Activated gamma-delta T cell treated with anti-CD3 and anti-CD28 coated beads, Interleukin-2, amount 50 U/mL, for 16 hours (primary cell): ENCODE results near the gene KIF13A.
"Not testable (repeated sequence)": the region's sequence is repeated elsewhere in the genome, so short reads cannot be mapped to it uniquely, and the experiment has no call there.

Experiments used
- DNase-seq: peaks from one replicate; pipeline ENCODE4 v3.0.0-alpha.2; 2020; ENCODE audit warnings: low read depth

The KIF13A gene

DNA sequence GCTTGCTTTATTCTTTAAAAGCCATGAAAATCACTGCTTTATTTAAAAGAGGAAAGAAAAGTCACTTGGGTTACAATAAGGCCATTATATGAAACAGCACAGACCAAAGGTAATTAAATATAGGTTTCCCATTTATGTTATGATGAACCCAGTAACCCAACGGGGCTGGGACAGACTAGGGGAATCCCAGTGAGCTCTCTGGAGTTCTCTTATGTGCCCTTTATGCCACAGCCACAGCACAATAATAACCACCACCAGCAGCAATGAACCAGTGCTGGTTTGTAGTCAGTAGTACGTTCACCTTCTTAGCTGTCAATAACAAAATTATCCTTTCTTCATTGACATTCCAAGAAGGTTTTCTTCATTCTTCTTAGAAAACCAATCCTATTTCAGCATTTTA, 87.4 kb downstream of the KIF13A start:
- DNase-seq, result no peak

DNA sequence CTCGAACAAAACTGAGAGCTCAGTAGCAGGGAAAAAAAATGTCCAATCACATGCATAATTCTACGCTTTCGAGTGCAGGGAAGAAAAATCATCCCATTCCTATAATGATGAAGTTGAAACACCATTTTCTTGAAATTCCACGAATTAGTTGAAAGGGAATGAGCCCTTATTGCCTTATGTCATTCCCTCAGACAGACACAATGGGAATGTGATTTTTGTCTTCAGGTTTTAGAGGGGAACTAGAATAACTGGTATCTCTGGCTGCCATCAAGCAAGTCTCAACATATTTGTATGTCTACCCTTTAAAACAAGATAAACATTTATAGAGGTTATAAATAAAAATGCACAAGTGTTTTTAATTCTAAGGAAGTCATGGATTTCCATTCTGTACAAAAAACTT, 87.9 kb downstream of the KIF13A start:
- no peak for DNase-seq

DNA sequence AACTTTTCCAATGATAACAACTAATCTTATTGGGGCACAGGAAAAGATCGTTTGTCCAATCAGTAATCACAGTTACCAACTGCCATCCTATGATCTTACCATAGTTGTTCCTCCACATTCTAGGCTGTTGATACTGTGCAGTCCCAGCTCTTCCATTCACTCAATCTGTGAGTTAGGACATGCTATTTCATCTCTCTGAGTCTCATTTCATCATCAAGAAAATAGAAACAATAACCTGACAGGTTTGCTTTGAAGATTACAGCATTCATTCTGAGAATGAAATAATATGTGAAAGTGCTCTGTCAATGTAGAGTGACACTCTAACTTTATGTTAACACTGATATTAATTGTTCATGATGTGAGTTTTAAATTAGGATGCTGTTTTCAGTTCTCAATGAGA, 89.8 kb downstream of the KIF13A start:
- DNase-seq, result no peak

DNA sequence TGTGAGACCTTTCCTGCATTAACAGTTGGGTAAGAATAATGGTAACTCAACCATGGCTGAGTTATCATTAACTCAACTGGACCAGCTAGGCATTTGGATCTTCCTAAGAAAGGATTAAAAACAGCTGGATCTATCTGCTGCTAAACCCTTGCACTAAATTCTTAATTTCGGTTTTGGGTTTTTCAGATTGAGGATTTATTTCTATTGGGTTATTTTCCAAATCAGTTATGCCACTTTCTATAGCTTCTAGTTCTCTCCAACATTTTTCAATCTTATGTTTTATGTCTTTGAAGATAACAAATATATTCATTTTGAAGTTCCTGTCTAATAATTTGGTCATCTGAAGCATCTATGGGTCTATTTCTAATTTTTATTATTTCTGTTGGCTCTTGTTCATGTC, 92.5 kb downstream of the KIF13A start:
- DNase-seq, result no peak

DNA sequence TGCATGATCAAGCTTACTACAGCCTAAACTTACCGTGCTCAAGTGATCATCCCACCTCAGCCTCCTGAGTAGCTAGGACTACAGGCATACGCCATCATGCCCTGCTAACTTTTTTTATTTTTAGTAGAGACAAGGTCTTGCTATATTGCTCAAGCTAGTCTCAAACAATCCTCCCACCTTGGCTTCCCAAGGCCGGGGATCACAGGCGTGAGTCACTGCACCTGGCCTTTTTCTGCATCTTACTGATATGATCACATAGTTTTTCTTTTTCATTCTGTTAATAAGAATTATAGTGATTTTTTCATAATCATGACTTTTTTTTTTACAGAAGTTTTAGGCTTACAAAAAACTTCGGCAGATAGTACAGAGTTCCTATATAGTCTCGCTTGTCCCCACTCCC, 93.2 kb downstream of the KIF13A start:
- no peak for DNase-seq

DNA sequence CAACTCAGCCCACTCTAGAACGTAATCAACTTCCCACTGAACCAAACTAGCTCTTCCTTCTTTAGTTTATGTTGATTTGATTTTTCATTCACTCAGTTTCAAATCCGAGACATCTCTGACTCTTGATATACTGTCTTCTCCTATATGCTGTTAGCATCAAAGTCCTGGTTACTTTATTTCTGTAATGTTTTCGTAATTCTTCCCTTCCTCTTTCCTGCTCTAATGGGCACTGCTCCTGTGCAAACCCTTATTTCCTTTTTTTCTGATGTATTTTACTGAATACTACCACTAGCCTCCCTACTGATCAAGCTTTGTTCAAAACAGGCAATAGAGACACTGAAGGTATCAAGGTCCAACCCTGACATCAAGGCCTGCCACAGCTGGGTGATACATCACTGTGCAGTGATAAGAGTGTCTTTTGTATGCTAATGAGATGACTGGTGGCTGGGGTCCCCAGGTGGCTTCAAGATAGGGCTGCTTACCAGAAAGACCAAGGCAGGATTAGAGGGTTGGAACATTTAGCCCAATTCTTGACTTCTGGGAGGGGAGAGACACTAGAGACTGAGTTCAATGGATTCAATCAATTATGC, 95.2 kb downstream of the KIF13A start:
- DNase-seq, result no peak

DNA sequence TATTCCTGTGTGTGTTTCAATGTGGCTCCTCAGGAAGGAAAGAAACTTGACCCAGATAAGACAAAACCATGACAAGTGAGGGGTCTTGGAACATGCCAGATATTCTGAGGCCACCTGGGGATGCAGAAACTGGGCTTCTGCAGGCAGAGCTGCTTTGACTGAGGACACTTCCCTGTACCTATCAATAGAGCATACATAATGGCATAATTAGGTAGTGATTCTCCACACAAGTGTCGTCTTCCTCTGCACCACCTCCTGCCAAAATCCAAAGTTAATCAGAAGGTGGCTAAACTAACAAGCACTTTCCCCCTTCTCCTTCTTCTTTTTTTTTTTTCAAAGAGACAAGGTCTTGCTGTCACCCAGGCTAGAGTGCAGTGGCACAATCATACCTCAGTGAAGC, 97.1 kb downstream of the KIF13A start:
- no peak for DNase-seq

DNA sequence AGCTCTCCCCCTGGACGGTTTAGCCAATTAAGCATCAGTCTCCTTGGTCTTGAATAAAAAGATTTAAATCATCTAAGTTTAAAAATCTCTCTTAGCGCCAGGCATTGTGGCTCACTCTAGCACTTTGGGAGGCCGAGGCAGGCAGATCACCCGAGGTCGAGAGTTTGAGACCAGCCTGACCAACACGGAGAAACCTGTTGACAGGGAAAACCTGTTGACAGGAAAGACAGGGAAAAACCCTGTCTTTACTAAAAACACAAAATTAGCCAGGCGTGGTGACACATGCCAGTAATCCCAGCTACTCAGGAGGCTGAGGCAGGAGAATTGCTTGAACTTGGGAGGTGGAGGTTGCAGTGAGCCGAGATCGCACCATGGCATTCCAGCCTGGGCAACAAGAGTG, 97.7 kb downstream of the KIF13A start:
- DNase-seq, result not testable (repeated sequence)

DNA sequence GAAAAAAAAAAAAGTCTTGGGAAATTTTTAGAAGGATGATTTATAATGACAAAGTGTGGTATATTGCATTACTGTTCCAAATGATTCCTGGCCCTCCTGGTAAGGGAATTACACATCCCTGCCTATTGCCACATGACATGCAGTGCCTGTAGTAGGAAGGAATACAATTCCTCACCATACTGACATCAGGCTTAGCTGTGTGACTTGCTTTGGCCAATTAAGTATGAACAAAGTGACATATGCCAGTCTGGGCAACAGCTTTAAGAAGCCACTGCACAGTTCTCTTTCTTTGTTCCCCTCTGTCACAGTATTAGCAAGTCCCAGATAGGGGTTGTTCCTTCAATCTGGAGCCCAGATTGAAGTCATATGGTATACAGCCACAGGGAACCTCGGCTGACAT, 100.5 kb downstream of the KIF13A start:
- no peak for DNase-seq

DNA sequence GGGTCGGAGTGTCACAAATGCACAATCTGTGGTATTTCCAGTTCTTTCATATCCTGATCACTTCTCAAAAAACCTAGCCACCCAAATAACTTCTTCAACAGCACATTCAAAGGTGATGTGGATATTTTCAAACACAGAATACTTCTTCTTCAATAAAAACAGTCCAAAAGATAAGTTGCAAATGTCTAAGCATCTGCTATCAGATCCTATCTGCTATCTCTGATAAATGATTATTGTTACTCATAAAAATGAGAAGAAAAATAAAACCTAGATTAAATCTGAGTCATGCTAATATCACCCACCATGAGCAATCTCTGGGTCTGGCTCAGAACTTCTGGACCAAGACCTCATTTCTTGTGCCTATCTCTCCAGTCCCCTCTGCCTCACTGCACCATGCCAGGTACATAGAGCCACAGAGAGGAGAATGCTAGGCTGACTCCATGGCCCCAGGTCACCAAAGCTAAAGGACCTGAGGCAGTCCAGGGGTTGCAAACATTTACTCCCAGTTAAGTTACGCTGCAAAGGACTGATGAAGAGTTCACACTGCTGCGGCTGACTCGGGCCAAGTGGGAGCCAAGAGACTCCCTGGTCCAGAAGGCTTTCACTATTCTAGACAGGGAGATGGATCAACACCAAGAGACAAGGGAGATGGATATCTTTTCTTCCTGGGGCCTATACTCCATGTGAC, 101.4 kb downstream of the KIF13A start:
- no peak for DNase-seq

DNA sequence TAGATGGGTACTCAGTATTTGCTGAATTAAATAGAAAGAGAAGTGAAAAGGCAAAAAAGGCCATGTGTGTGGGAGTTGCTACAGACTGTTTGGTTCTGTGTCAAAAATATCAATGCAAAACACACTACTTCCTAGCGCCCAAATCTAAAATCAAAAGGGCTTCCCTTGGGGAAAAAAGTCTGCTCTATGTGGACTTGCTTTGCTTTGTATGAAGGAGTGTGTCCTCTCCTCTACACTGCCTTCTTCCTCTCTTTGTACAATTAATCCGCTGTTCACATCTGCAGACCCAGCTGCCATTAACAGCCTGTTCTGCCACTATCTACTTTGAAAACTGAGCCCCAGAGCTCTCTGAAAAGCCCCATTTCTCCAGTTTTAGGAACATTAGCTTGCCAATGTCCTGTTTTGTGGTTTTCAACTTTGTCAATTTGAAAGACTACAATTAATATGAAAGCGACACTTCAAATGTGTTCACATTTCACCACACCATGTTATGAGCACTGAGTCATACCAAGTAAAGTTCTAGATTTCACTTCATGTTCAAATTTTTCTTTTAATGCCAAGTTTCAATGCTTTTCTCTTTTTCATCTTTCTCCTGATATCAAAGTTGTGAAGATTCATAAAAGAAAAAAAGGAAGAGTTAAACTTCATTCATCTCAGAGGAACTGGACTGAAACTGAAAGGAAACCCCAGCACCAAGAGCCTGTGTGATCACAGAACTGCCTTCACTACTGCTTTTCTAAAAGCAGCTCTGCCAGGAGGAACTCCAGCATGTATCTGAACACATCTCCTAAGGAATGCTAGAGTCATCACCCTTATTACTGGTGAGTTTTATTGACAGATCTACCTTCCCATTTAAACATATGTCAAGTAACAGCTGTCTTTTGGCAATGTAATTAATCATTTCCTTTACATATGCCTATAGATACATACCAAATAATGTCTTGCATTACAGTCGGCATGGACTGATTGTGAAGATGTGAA, 102.6 kb downstream of the KIF13A start:
- no peak for DNase-seq

DNA sequence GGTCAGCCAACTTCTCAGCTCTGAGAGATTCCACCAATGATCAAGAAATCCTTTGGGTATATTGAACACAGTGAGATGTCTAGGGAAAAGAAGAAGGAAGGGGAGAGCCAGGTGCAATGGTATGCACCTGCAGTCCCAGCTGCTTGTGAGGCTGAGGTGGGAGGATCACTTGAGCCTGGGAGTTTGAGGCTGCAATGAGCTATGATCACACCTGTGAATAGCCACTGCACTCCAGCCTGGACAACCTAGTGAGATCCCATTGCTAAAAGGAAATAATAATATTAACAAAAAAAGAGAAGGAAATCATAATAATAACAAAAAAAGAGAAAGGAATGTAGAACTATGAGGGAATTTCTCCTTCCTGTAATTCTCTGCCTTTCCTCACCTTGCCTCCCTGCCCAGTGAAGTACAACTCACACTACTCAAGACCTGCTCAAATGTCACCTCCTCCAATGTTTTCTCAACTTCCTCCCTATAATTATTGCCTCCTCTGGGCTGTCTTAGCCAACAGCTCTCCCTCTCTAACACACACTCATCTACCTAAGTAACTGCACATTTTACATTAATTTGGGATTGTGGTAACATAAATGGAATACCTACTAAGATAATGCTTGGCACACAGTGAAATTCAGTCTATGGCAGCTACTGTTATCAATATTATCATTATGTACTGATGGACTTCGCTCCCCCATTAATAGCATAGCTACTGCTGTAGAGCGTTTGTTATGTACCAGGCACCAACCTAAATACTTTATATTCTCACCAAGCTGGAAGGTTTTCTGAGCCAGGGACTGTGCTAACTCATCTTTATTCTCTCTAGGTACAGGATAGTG, 103.6 kb downstream of the KIF13A start:
- DNase-seq, result no peak

DNA sequence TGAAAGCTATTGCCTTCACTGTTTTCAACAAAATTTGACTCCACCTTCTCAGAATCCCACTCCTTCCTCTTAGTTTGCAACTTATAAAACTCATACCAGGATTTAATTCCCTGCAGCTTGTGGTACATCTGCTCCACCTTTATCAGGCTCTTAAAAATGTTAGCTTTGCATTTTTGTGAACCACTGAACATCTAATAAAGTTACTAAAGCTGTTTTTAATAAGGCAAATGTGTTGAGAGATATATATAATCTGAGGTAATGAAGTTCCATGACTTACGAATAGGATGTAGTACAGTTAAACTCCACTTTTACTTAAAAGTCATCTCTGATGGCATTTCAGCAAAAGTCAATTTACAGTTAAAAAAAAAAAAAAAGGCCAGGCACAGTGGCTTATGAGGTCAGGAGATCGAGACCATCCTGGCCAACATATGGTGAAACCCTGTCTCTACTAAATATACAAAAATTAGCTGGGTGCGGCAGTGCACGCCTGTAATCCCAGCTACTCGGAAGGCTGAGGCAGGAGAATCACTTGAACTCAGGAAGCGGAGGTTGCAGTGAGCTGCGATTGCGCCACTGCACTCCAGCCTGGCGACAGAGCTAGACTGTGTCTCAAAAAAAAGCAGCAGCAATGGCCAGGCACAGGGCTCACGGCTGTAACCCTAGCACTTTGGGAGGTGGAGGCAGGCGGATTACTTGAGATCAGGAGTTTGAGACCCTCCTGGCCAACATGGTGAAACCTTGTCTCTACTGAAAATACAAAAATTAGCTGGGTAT, 106.2 kb downstream of the KIF13A start:
- DNase-seq, result no peak

DNA sequence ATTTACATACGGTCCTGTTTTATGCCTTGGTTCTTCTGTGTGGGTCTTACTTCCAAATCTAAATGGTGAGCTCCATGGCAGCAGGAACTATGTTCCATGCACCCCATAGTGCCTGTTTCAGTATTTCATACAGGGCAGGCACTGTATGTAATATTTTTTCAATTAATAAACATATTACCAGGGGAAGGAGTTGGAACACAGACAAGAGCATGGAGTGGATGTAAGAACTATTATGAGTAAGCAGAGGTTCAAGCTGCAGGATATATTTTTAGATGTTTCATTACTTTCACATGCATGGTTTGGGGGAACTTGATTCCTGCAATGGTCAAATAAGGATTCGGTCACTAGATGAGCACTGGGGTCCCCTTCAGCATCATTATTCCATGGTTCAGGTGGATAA, 108.3 kb downstream of the KIF13A start:
- DNase-seq, result no peak

DNA sequence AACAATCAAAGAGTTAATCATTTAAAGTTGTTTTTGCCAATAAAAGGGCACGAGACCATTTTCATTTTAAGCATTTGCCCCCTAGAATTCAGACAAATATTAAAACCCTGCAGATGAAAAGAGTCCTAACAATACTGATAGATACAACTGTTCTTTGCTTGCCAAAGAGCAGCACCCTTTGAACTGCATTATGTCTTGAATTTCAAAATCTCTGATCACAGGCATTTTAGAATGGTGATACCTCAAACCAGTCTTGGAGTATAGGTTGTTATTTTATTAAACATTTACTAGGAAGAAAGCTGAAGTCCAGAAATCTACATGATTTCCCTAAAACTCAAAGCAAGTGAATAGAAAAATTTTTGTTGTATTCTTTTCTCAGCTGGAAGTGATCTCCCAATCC, 108.7 kb downstream of the KIF13A start:
- DNase-seq, result no peak

DNA sequence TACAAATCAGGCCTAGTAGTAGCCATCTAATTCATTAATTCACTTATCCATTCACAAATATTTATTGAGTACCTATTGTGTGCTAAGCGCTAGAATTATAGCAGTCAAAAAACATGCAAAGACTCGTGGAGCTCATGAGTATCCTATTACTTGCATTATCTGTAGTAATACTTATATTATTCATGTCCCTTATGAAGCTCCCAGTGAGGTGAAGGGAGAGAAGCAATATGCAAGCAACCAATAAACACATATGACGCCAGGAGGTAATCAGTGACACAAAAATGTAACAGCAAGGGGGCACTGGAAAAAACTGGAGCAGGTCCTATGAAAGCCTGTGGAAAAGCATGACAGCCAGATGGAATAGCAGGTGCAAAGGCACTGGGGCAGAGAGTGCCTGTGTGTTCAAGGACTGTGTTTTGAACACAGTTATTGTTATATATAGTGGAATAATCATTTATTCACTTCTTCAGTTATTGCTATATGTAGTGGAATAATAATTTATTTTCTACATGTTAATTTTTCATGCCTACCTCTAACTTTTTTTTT, 109.5 kb downstream of the KIF13A start:
- DNase-seq, result no peak

DNA sequence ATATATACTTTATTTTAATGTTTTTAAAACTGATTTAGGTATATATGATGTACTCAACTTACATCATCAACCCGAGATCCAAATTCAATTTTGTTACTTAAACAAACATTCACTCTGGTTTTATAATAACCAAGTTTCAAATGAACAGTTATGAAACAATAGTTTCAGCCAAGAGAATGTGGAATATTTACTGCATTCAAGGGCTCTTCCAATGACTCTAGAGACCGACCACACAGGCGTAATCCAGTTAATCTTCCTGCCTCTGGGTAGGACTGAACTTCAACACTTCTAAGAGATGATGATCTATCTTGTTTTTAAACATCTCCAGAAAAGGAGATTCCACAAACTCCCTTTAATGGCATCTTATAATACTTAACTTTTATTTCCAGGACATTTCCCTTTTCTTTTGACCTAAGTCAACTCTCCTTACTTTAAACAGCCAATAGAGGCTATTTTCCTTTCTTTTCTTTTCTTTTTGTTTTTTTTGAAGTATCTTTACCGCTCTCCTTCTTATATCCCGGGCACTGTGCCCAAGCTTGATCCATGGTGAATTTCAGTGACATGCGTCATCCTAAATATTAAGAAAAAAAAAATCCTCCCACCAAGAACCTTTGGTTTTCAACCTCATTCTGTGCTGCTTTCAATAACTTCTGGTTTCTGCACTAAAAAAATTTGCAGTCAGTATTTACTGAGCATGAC, 110.1 kb downstream of the KIF13A start:
- DNase-seq, result no peak

DNA sequence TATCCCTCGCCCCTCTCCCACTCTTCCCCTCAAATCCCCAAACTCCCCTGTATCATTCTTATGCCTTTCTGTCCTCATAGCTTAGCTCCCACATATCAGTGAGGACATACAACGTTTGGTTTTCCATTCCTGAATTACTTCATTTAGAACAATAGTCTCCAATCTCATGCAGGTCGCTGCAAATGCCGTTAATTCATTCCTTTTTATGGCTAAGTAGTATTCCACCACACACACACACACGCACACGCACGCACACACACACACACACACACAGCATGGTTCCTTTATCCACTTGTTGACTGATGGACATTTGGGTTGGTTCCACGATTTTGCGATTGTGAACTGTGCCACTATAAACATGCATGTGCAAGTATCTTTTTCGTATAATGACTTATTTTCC, 112.7 kb downstream of the KIF13A start:
- no peak for DNase-seq

DNA sequence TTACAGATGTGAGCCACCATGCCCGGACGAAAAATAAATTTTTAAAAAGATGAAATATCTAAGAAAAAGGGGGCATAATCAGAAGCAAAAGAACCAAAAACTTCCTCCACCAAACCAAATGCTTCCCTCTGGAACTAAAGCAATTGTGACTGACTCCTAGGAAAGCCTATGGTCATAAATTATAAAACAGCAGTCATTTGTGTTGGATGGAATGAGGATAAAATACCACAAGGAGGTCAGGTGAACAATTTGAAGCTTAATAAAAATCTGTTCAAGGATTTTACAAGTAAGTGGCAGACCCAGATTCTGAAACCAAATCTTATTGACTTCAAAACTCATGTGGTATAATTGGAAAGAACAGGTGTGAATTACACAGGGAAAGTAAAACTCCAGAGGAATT, 114.5 kb downstream of the KIF13A start:
- DNase-seq, result no peak

DNA sequence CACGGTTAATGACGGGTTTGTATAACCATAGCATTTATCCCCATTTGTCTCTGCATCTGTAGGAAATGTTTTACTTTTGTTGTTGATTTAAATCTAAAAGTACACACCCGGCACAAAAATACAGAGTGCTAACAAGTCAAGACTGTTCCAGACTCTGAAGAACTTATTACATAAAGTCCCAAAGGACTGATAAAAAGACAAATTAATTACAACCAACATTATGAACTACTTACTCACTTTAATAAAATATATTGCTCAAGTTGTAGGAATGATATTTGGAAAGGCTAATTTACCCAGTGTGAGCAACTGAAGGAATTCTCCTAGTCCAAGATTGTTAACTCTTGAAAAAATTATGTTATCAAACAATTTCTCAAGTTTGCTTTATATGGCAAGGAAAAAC, 115.6 kb downstream of the KIF13A start:
- no peak for DNase-seq

DNA sequence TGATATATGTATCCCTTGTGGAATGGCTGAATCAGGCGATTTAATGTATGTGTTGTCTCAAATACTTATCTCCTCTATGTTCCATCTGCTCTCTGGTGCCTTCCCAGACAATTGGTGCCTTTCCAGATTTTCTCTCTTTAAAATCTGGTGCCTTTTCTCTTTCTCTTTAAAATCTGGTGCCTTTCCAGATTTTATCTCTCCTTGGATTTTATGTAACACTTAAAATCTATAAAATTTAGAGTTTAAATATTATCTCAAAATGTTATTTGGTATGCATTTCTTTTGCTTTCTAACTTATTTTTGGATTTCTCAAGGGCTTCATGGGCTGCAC, 116.3 kb downstream of the KIF13A start:
- DNase-seq, result no peak
